Tibial nerve (tissue), 4 donors: ENCODE results near the gene BACE2. TPM values are rescaled to one million over a fixed set of nuclear protein-coding genes. Genes with fewer than 3 reads are reported as not detected.

ENCODE experiments used
- DNase-seq, 2 donors: peaks; one replicate each; pipeline ENCODE4 v3.0.0-alpha.2; 2019; ENCODE audit warnings: low spot score in 2 of 2
- H3K27ac ChIP-seq, 4 donors: fragments of 200-600 bp; sonication (generic) in 3 of 4; one replicate each; pipeline ENCODE4 v1.5.1; 2017 to 2019; ENCODE audit warnings: mild to moderate bottlenecking in 1 of 4
- H3K27me3 ChIP-seq, 2 donors: fragments of 200-600 bp; sonication (generic) in 1 of 2; one replicate each; pipeline versions ENCODE4 v1.5.1 to v1.6.0; 2017 to 2019
- H3K36me3 ChIP-seq, 3 donors: fragments of 200-600 bp; sonication (generic); one replicate each; pipeline ENCODE4 v1.5.1; 2018 to 2019
- H3K4me1 ChIP-seq, 4 donors: fragments of 200-600 bp; sonication (generic) in 3 of 4; one replicate each; pipeline ENCODE4 v1.5.1; 2017 to 2019
- H3K4me3 ChIP-seq, 4 donors: fragments of 200-600 bp; sonication (generic) in 3 of 4; one replicate each; pipeline ENCODE4 v1.5.1; 2017 to 2019; ENCODE audit warnings: mild to moderate bottlenecking in 1 of 4, moderate library complexity in 1 of 4
- H3K9me3 ChIP-seq, 4 donors: fragments of 200-600 bp; sonication (generic) in 3 of 4; one replicate each; pipeline ENCODE4 v1.5.1; 2017 to 2019
- CTCF ChIP-seq, 5 experiments: fragments of 200-600 bp in 3 of 5; fragments of 450-650 bp in 2 of 5; sonication (generic) in 3 of 5; IDR thresholded peaks; one replicate each; pipeline ENCODE4 v1.5.1; 2016 to 2019; ENCODE audit warnings: antibody characterized with exemption in 5 of 5, mild to moderate bottlenecking in 3 of 5, moderate library complexity in 2 of 5
- EP300 ChIP-seq, 2 donors: sonication (generic); formaldehyde crosslinking; IDR thresholded peaks; one replicate each; pipeline ENCODE4 v1.6.1; 2017; ENCODE audit warnings: antibody characterized with exemption in 2 of 2, mild to moderate bottlenecking in 1 of 2
- POLR2A ChIP-seq, 2 donors: fragments of 450-650 bp; IDR thresholded peaks; one replicate each; pipeline ENCODE4 v1.6.1; 2017; ENCODE audit warnings: antibody characterized with exemption in 2 of 2, mild to moderate bottlenecking in 2 of 2, moderate library complexity in 2 of 2
- WGBS, 2 donors: methylation state at CpG; one replicate each; pipeline ENCODE4 v1.1.5; 2018; 5-methylcytosine and 5-hydroxymethylcytosine counted together
- total RNA-seq, 4 donors: library from RNA; depleted of rRNA; stranded (reverse); fragments of >200 nt; gene quantifications; one replicate each; pipeline ENCODE4 v1.1.0, GENCODE V29; 2016

The BACE2 gene
- total RNA-seq, 4 donors from 2014 or later: 69.5 to 96.9 (median 79.2) TPM

GRCh38 chr21:41153443-41153842, 14.5 kb upstream of the BACE2 start:
- no peaks in the 10 kb centered on the region for H3K4me1 ChIP-seq
- no peaks in the 10 kb centered on the region for H3K27me3 ChIP-seq
- no peak overlapping the region for H3K4me3 ChIP-seq
- TF ChIP-seq EP300 (IDR thresholded peaks at IDR 0.05) (no peak), POLR2A (IDR thresholded peaks at IDR 0.05) (no peak), CTCF (IDR thresholded peaks at IDR 0.05) (no peak)
- no peak for DNase-seq
- no peak overlapping the region for H3K27ac ChIP-seq
- H3K36me3 ChIP-seq: no peaks in the 10 kb centered on the region
- H3K9me3 ChIP-seq: peaks cover 0 to 7% (median 1%) of the 10 kb centered on the region in 4 donors

DNA sequence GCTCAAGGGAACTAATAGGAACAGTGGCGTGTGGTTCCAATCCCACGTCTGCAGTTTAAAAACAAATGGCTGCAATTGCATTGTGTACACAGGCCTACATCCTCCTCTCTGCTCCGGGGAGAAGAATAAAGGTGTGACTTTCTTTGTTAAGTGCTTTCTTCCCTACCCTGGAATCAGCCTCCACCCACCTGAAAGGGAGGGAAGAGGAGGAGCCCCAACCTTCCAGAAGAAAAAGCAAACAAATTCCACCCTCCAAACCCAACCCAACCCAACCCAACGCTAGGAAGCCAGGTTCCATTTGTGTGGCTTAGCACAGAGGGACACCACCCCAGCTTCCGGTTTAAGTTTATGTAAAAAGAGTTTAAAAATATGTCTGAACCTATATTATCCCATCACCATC, 11.8 kb upstream of the BACE2 start:
- DNase-seq: no peak
- H3K4me3 ChIP-seq: no peak overlapping the region
- no peaks in the 10 kb centered on the region for H3K36me3 ChIP-seq
- H3K27ac ChIP-seq: no peak overlapping the region
- H3K27me3 ChIP-seq: no peaks in the 10 kb centered on the region
- peaks cover 0 to 10% (median 1%) of the 10 kb centered on the region in 4 donors for H3K9me3 ChIP-seq
- H3K4me1 ChIP-seq: no peaks in the 10 kb centered on the region
- TF ChIP-seq POLR2A (IDR thresholded peaks at IDR 0.05) (no peak), CTCF (IDR thresholded peaks at IDR 0.05) (no peak), EP300 (IDR thresholded peaks at IDR 0.05) (no peak)
- 65 to 76% methylated on average over 5 of the region's 5 CpGs for WGBS, 2 donors

GRCh38 chr21:41158026-41158425, 9.9 kb upstream of the BACE2 start:
- no peak for DNase-seq
- TF ChIP-seq CTCF (IDR thresholded peaks at IDR 0.05) (no peak), POLR2A (IDR thresholded peaks at IDR 0.05) (no peak), EP300 (IDR thresholded peaks at IDR 0.05) (no peak)
- peaks cover 0 to 10% (median 1%) of the 10 kb centered on the region in 4 donors for H3K9me3 ChIP-seq
- no peaks in the 10 kb centered on the region for H3K36me3 ChIP-seq
- WGBS, 2 donors: 100% methylated on average over 2 of the region's 2 CpGs
- H3K27ac ChIP-seq: no peak overlapping the region
- H3K4me1 ChIP-seq: peaks cover 0 to 5% (median 0%) of the 10 kb centered on the region in 4 donors
- no peak overlapping the region for H3K4me3 ChIP-seq
- no peaks in the 10 kb centered on the region for H3K27me3 ChIP-seq

DNA sequence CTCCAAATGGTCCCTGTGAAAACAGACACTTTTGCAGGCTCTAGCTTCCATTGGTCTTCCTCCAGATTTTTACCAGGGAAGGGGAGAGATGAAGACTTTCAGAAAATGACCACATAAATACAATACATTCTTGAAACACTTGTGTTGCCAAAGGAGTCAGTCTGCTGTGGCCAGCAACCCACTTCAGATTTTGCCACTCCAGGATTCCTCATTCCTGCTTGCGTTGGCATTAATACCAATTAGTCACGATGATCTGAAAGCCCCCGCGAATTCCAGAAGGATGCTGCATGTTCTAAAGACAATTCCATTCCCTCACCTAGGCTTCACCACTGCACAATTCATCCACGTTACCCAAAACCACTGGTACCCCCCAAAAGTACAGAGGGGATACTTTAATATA, 7.9 kb upstream of the BACE2 start:
- no peak for TF ChIP-seq POLR2A (IDR thresholded peaks at IDR 0.05)
- whole genome bisulfite sequencing, 2 donors: 80 to 86% methylated on average over 5 of the region's 5 CpGs
- no peak overlapping the region for H3K27ac ChIP-seq

DNA sequence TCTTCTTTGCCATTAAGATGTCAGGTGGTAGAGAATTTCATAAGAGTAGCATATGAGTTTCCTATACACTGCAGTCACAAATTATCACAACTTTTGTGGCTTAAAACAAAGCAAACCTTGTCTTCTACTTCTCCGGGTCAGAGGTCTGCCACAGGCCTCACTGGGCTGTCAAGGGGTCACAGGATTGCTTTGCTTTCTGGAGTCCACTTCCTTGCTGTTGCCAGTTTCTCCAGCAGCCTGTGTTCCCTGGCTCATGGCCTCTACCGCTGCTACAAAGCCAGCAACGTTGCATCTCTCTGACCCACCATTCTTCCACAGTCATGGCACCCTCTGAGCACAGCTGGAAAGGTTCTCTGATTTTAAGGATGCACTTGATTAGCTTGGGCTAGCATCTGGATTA, 6.5 kb upstream of the BACE2 start:
- Histone ChIP-seq H3K27me3 (no peaks in the 10 kb centered on the region), H3K4me3 (no peak overlapping the region), H3K4me1 (peaks cover 0 to 6% (median 0%) of the 10 kb centered on the region in 4 donors), H3K36me3 (no peaks in the 10 kb centered on the region), H3K27ac (no peak overlapping the region), H3K9me3 (peaks cover 0 to 10% (median 1%) of the 10 kb centered on the region in 4 donors)
- no peak for TF ChIP-seq POLR2A (IDR thresholded peaks at IDR 0.05)
- TF ChIP-seq EP300 (IDR thresholded peaks at IDR 0.05): no peak
- TF ChIP-seq CTCF (IDR thresholded peaks at IDR 0.05): no peak
- no peak for DNase-seq
- WGBS, 2 donors: 24 to 38% methylated on average over 3 of the region's 3 CpGs

More for the DNA sequence above, 7.9 kb upstream of the BACE2 start:
- Histone ChIP-seq H3K36me3 (no peaks in the 10 kb centered on the region), H3K4me1 (peaks cover 0 to 5% (median 0%) of the 10 kb centered on the region in 4 donors), H3K4me3 (no peak overlapping the region), H3K9me3 (peaks cover 0 to 10% (median 1%) of the 10 kb centered on the region in 4 donors), H3K27me3 (no peaks in the 10 kb centered on the region)
- no peak for DNase-seq

DNA sequence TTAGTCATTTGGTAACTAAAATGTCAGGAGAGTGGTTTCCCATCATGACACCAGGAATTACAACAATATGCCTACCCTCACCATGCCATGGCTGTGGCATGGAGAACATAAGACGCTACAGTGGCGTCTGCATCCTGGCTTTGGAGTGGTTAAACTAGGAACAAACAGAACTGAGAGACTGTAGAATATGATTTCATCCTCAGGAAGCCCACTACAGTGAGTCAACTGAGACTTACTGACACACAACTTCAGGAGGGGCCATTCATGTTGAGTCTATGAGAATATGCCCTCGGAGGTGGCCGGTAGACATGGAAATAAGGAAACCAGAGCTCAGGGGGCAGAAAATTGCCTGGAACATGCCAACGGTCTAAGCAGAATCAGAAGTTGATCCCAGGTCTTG, 5.9 kb upstream of the BACE2 start:
- Histone ChIP-seq H3K27me3 (no peaks in the 10 kb centered on the region), H3K9me3 (peaks cover 0 to 10% (median 1%) of the 10 kb centered on the region in 4 donors), H3K36me3 (no peaks in the 10 kb centered on the region), H3K4me1 (peaks cover 0 to 13% (median 0%) of the 10 kb centered on the region in 4 donors), H3K27ac (no peak overlapping the region), H3K4me3 (no peak overlapping the region)
- TF ChIP-seq POLR2A (IDR thresholded peaks at IDR 0.05) (no peak), EP300 (IDR thresholded peaks at IDR 0.05) (no peak), CTCF (IDR thresholded peaks at IDR 0.05) (no peak)
- no peak for DNase-seq
- 80 to 81% methylated on average over 5 of the region's 5 CpGs for WGBS, 2 donors
